Measurements from ENCODE around the gene OCEL1. TPM values are rescaled to one million over a fixed set of nuclear protein-coding genes. Genes with fewer than 3 reads are reported as not detected.
"Not testable (repeated sequence)": the region's sequence is repeated elsewhere in the genome, so short reads cannot be mapped to it uniquely, and the experiment has no call there.

OCEL1 gene
- 1 to 10 TPM; 3.9 to 9.8 TPM for total RNA-seq
- polyA plus RNA-seq (ENCODE audit: insufficient read length in 2 of 2): 10 to 100 TPM; 12.1 to 20.9 TPM
- long read RNA-seq, donor 1, partial matches to known transcripts: 0 of 4 reads
- long read RNA-seq, donor 1, other reads (novel, unspliced or antisense): 0 of 4 reads
- long read RNA-seq, donor 2, partial matches to known transcripts: 0 of 2 reads
- long read RNA-seq, donor 2, other reads (novel, unspliced or antisense): 0 of 2 reads
- long read RNA-seq, donor 3, partial matches to known transcripts: 0 of 1 reads
- long read RNA-seq, donor 3, other reads (novel, unspliced or antisense): 0 of 1 reads
- long read RNA-seq, donor 4, partial matches to known transcripts: 0 of 3 reads
- long read RNA-seq, donor 4, other reads (novel, unspliced or antisense): 0 of 3 reads

- no peaks in the 10 kb centered on the region for H3K27me3 ChIP-seq (ENCODE audit: control insufficient read depth, insufficient read depth, low read length)
- peak; percentile 94 to 99 (median 96) for DNase-seq (ENCODE audit: low read depth in 4 of 6, low spot score in 6 of 6)
- H3K4me1 ChIP-seq (ENCODE audit: control insufficient read depth, insufficient read depth, low read length): peaks cover 18% of the 10 kb centered on the region
- peak within 1 kb of the TSS; percentile 82 for H3K27ac ChIP-seq (ENCODE audit: low read depth, low read length)
- WGBS (ENCODE audit: insufficient coverage): under 1% methylated on average over 90 of the region's 90 CpGs
- peak within 1 kb of the TSS; percentile 77 for H3K4me3 ChIP-seq (ENCODE audit: low read depth, low read length)
- H3K9me3 ChIP-seq (ENCODE audit: control insufficient read depth, insufficient read depth, low read length): no peaks in the 10 kb centered on the region
- H3K36me3 ChIP-seq (ENCODE audit: control insufficient read depth, insufficient read depth, low read length): peaks cover 24% of the 10 kb centered on the region
Measured at GRCh38 chr19:17226002-17226933, at the start of gene OCEL1. Gene OCEL1, plus strand, starts transcription at chr19:17226226. Its CDS starts 22 bp downstream, at chr19:17226248.

DNA sequence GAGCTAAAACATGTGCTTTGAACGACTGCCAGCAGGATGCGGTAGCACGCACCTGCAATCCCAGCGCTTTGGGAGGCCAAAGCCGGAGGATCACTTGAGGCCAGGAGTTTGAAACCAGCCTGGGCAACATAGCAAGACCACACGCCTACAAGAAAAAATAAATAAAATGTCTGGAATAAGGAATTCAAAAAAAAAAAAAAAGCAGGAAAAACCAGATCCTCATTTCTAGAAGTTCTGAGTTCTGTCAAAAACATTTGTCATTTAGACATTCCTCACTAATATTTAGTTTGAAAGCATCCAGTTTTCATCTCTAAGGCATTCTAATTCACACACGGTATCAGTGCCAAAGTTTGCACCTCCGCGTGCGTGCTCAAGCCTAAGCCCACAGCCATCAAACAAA is 47.7 kb upstream of the OCEL1 start:
- no peak overlapping the region for H3K27ac ChIP-seq (ENCODE audit: low read depth, low read length)
- H3K4me3 ChIP-seq (ENCODE audit: low read depth, low read length): no peak overlapping the region
- WGBS (ENCODE audit: insufficient coverage): 90% methylated on average over 5 of the region's 10 CpGs
- no peaks in the 10 kb centered on the region for H3K27me3 ChIP-seq (ENCODE audit: control insufficient read depth, insufficient read depth, low read length)
- H3K9me3 ChIP-seq (ENCODE audit: control insufficient read depth, insufficient read depth, low read length): no peaks in the 10 kb centered on the region
- no peak for DNase-seq (ENCODE audit: low read depth in 4 of 6, low spot score in 6 of 6)
- peaks cover 62% of the 10 kb centered on the region for H3K36me3 ChIP-seq (ENCODE audit: control insufficient read depth, insufficient read depth, low read length)
- H3K4me1 ChIP-seq (ENCODE audit: control insufficient read depth, insufficient read depth, low read length): no peaks in the 10 kb centered on the region

GRCh38 chr19:17180997-17181702 is 44.9 kb upstream of the OCEL1 start:
- Histone ChIP-seq H3K27me3 (ENCODE audit: control insufficient read depth, insufficient read depth, low read length) (no peaks in the 10 kb centered on the region), H3K27ac (ENCODE audit: low read depth, low read length) (no peak overlapping the region), H3K36me3 (ENCODE audit: control insufficient read depth, insufficient read depth, low read length) (peaks cover 66% of the 10 kb centered on the region), H3K9me3 (ENCODE audit: control insufficient read depth, insufficient read depth, low read length) (no peaks in the 10 kb centered on the region), H3K4me3 (ENCODE audit: low read depth, low read length) (no peak overlapping the region), H3K4me1 (ENCODE audit: control insufficient read depth, insufficient read depth, low read length) (no peaks in the 10 kb centered on the region)
- no peak for DNase-seq (ENCODE audit: low read depth in 4 of 6, low spot score in 6 of 6)
- WGBS (ENCODE audit: insufficient coverage): 43% methylated on average over 21 of the region's 22 CpGs

DNA sequence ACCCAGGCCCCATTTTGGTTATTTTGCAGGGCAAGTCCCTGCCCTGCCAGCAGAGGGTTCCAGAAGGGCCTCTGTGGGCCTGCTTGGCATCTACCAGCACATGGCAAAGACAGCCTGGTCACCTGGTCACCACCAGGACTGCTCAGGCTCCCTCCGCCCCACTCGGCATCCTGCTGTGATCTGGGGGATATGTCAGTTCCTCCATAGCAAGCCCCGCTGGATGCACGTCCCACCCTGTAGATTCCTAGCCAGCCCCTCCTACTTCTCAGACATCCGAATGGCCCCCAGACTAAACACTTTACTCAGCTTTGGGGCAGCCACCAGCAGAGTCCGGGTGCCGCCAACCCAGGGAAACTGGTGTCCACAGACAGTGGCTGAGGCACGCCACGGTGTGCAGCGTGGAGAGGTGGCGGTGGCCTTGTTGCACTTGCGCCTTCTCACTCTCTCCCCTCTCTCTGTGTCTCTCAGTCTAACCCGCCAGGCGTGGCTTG is 42.7 kb upstream of the OCEL1 start:
- Histone ChIP-seq H3K4me3 (ENCODE audit: low read depth, low read length) (no peak overlapping the region), H3K4me1 (ENCODE audit: control insufficient read depth, insufficient read depth, low read length) (no peaks in the 10 kb centered on the region), H3K27me3 (ENCODE audit: control insufficient read depth, insufficient read depth, low read length) (no peaks in the 10 kb centered on the region), H3K27ac (ENCODE audit: low read depth, low read length) (no peak overlapping the region), H3K9me3 (ENCODE audit: control insufficient read depth, insufficient read depth, low read length) (no peaks in the 10 kb centered on the region), H3K36me3 (ENCODE audit: control insufficient read depth, insufficient read depth, low read length) (peaks cover 68% of the 10 kb centered on the region)
- 89% methylated on average over 12 of the region's 14 CpGs for WGBS (ENCODE audit: insufficient coverage)
- DNase-seq (ENCODE audit: low read depth in 4 of 6, low spot score in 6 of 6): no peak

DNA sequence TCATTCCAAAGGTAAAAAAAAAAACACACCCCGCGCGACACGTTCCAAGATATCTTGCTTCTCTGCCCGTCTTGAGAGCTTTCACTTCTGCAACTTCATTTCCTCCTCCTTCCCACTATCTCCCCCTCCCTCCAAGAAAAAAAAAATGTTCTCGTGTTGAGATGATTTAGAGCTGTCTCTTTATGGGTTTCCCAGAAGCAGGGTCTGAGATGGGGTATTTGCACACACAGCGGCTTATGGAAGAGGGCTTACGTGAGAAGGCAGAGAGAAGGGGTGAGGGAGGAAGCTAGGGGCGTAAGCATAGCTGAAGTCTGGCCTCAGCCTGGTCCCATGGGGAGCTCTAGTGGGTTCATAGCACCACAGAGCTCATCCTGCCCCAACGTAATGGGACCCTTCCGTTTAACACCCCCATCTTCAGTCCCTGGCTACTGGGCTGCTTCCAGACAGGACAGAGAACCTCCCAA is 42.1 kb upstream of the OCEL1 start:
- Histone ChIP-seq H3K27me3 (ENCODE audit: control insufficient read depth, insufficient read depth, low read length) (no peaks in the 10 kb centered on the region), H3K27ac (ENCODE audit: low read depth, low read length) (no peak overlapping the region), H3K36me3 (ENCODE audit: control insufficient read depth, insufficient read depth, low read length) (peaks cover 68% of the 10 kb centered on the region), H3K9me3 (ENCODE audit: control insufficient read depth, insufficient read depth, low read length) (no peaks in the 10 kb centered on the region), H3K4me3 (ENCODE audit: low read depth, low read length) (no peak overlapping the region), H3K4me1 (ENCODE audit: control insufficient read depth, insufficient read depth, low read length) (no peaks in the 10 kb centered on the region)
- 100% methylated on average over 2 of the region's 11 CpGs for WGBS (ENCODE audit: insufficient coverage)
- DNase-seq (ENCODE audit: low read depth in 4 of 6, low spot score in 6 of 6): no peak

GRCh38 chr19:17184371-17184841 is 41.6 kb upstream of the OCEL1 start:
- no peaks in the 10 kb centered on the region for H3K27me3 ChIP-seq (ENCODE audit: control insufficient read depth, insufficient read depth, low read length)
- H3K4me1 ChIP-seq (ENCODE audit: control insufficient read depth, insufficient read depth, low read length): no peaks in the 10 kb centered on the region
- no peak overlapping the region for H3K4me3 ChIP-seq (ENCODE audit: low read depth, low read length)
- no peak overlapping the region for H3K27ac ChIP-seq (ENCODE audit: low read depth, low read length)
- 94% methylated on average over 10 of the region's 12 CpGs for WGBS (ENCODE audit: insufficient coverage)
- DNase-seq (ENCODE audit: low read depth in 4 of 6, low spot score in 6 of 6): no peak
- H3K9me3 ChIP-seq (ENCODE audit: control insufficient read depth, insufficient read depth, low read length): no peaks in the 10 kb centered on the region
- peaks cover 70% of the 10 kb centered on the region for H3K36me3 ChIP-seq (ENCODE audit: control insufficient read depth, insufficient read depth, low read length)

DNA sequence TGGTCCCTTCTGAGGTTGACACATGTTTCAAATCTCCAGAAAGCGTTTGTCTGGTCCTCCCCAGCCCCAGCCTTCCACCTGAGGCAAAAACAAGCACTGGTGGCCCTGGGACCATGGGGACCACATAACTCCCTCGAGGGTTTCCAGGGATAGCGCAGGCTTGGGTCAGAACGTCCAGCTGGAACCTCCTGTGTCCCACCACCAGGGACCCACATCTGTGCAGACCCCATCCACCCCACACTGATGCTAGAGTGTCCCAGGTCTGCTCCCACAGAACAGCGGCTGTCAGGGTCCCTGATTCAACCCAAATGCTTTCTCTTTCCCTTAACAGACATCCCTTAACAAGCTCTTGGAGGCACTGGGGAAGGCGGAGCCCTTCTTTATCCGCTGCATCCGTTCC is 40.4 kb upstream of the OCEL1 start:
- H3K4me3 ChIP-seq (ENCODE audit: low read depth, low read length): no peak overlapping the region
- H3K9me3 ChIP-seq (ENCODE audit: control insufficient read depth, insufficient read depth, low read length): no peaks in the 10 kb centered on the region
- no peaks in the 10 kb centered on the region for H3K4me1 ChIP-seq (ENCODE audit: control insufficient read depth, insufficient read depth, low read length)
- no peak for DNase-seq (ENCODE audit: low read depth in 4 of 6, low spot score in 6 of 6)
- H3K27ac ChIP-seq (ENCODE audit: low read depth, low read length): no peak overlapping the region
- peaks cover 74% of the 10 kb centered on the region for H3K36me3 ChIP-seq (ENCODE audit: control insufficient read depth, insufficient read depth, low read length)
- no peaks in the 10 kb centered on the region for H3K27me3 ChIP-seq (ENCODE audit: control insufficient read depth, insufficient read depth, low read length)
- whole genome bisulfite sequencing (ENCODE audit: insufficient coverage): 90% methylated on average over 5 of the region's 8 CpGs

- H3K9me3 ChIP-seq (ENCODE audit: control insufficient read depth, insufficient read depth, low read length); H3K27ac ChIP-seq (ENCODE audit: low read depth, low read length); H3K27me3 ChIP-seq (ENCODE audit: control insufficient read depth, insufficient read depth, low read length); DNase-seq (ENCODE audit: low read depth in 4 of 6, low spot score in 6 of 6); H3K4me3 ChIP-seq (ENCODE audit: low read depth, low read length); H3K4me1 ChIP-seq (ENCODE audit: control insufficient read depth, insufficient read depth, low read length): not testable (repeated sequence)
- peaks cover 81% of the 10 kb centered on the region for H3K36me3 ChIP-seq (ENCODE audit: control insufficient read depth, insufficient read depth, low read length)
- 100% methylated on average over 2 of the region's 6 CpGs for WGBS (ENCODE audit: insufficient coverage)
Measured at GRCh38 chr19:17191736-17192135, 34.3 kb upstream of the OCEL1 start.

GRCh38 chr19:17192751-17193150 is 33.3 kb upstream of the OCEL1 start:
- WGBS (ENCODE audit: insufficient coverage): 96% methylated on average over 26 of the region's 26 CpGs
- Histone ChIP-seq H3K27ac (ENCODE audit: low read depth, low read length) (no peak overlapping the region), H3K9me3 (ENCODE audit: control insufficient read depth, insufficient read depth, low read length) (no peaks in the 10 kb centered on the region), H3K4me1 (ENCODE audit: control insufficient read depth, insufficient read depth, low read length) (no peaks in the 10 kb centered on the region), H3K36me3 (ENCODE audit: control insufficient read depth, insufficient read depth, low read length) (peaks cover 78% of the 10 kb centered on the region), H3K4me3 (ENCODE audit: low read depth, low read length) (no peak overlapping the region), H3K27me3 (ENCODE audit: control insufficient read depth, insufficient read depth, low read length) (no peaks in the 10 kb centered on the region)
- DNase-seq (ENCODE audit: low read depth in 4 of 6, low spot score in 6 of 6): no peak
